GM10266 (cell line): Measurements from ENCODE around the gene C1orf141.
"Not testable (repeated sequence)": the region's sequence is repeated elsewhere in the genome, so short reads cannot be mapped to it uniquely, and the experiment has no call there.

Source experiments
- DNase-seq: peaks from one replicate; pipeline ENCODE4 v3.0.0; 2012; ENCODE audit errors: extremely low spot score
- CTCF ChIP-seq: IDR thresholded peaks from 2 replicates; pipeline ENCODE4 v1.5.1; 2012; ENCODE audit warnings: mild to moderate bottlenecking, low read depth; ENCODE audit not compliant: control insufficient read depth, insufficient read depth; ENCODE audit errors: missing control alignments

Gene C1orf141

GRCh38 chr1:67088440-67088839 lies 46.3 kb downstream of the C1orf141 start:
- no peak for DNase-seq
- no peak for TF ChIP-seq CTCF

- no peak for TF ChIP-seq CTCF
- no peak for DNase-seq
Observed at GRCh38 chr1:67085326-67085725, 49.4 kb downstream of the C1orf141 start.

- TF ChIP-seq CTCF: no peak
- DNase-seq: no peak
Observed at GRCh38 chr1:67084765-67085318, 49.9 kb downstream of the C1orf141 start.

GRCh38 chr1:67078291-67078690 lies 56.5 kb downstream of the C1orf141 start:
- no peak for DNase-seq

GRCh38 chr1:67077593-67077992 lies 57.2 kb downstream of the C1orf141 start:
- DNase-seq: no peak
- no peak for TF ChIP-seq CTCF

More at GRCh38 chr1:67078291-67078690, 56.5 kb downstream of the C1orf141 start:
- TF ChIP-seq CTCF: no peak

- no peak for TF ChIP-seq CTCF
- no peak for DNase-seq
Observed at GRCh38 chr1:67072749-67073148, 62.0 kb downstream of the C1orf141 start.

- not testable (repeated sequence) for DNase-seq
Observed at GRCh38 chr1:67067655-67068054, 67.1 kb downstream of the C1orf141 start.

GRCh38 chr1:67062412-67062811 lies 72.4 kb downstream of the C1orf141 start:
- no peak for DNase-seq
- TF ChIP-seq CTCF: no peak
